Vagina (tissue), 2 donors: ENCODE measurements around the gene LGR4.

ENCODE experiments used
- POLR2A ChIP-seq, 2 donors: fragments of 450-650 bp; IDR thresholded peaks; one replicate each; pipeline ENCODE4 v1.6.1; 2017; ENCODE audit warnings: antibody characterized with exemption in 2 of 2, mild to moderate bottlenecking in 2 of 2, moderate library complexity in 2 of 2
- POLR2AphosphoS5 ChIP-seq, 2 donors: sonication (generic); formaldehyde crosslinking; IDR thresholded peaks; one replicate each; pipeline ENCODE4 v1.9.0; 2017; ENCODE audit warnings: antibody characterized with exemption in 2 of 2, mild to moderate bottlenecking in 2 of 2, low read depth in 1 of 2; ENCODE audit not compliant: insufficient read depth in 1 of 2
- TF ChIP-seq, protein P1 (sequence below), 3 experiments: fragments of 450-650 bp in 2 of 3; fragments of 200-600 bp in 1 of 3; sonication (generic) in 1 of 3; IDR thresholded peaks; one replicate each; pipeline ENCODE4 v1.5.1; 2017 to 2019; ENCODE audit warnings: antibody characterized with exemption in 3 of 3, mild to moderate bottlenecking in 2 of 3, moderate library complexity in 2 of 3

DNA sequence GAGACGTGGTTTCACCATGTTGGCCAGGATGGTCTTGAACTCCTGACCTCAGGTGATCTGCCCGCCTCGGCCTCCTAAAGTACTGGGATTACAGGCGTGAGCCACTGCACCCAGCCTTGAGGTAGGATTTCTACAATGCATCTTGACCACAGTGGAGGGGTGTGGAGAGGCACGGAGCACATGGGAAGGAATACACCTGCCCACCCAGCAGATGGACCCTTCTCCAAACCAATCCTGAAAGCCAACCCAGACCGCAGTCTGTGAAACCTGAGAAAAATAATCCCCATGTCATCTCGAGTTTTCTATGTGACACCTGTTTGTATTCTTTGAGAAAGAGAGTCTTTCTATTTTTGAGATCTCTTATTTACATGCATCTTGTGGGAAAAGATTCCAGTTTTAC lies 32.5 kb downstream of the LGR4 start:
- TF ChIP-seq POLR2A (IDR thresholded peaks at IDR 0.05) (no peak), POLR2AphosphoS5 (IDR thresholded peaks at IDR 0.05; ENCODE audit: insufficient read depth in 1 of 2, low read depth in 1 of 2) (no peak)
- TF ChIP-seq, protein P1, sequence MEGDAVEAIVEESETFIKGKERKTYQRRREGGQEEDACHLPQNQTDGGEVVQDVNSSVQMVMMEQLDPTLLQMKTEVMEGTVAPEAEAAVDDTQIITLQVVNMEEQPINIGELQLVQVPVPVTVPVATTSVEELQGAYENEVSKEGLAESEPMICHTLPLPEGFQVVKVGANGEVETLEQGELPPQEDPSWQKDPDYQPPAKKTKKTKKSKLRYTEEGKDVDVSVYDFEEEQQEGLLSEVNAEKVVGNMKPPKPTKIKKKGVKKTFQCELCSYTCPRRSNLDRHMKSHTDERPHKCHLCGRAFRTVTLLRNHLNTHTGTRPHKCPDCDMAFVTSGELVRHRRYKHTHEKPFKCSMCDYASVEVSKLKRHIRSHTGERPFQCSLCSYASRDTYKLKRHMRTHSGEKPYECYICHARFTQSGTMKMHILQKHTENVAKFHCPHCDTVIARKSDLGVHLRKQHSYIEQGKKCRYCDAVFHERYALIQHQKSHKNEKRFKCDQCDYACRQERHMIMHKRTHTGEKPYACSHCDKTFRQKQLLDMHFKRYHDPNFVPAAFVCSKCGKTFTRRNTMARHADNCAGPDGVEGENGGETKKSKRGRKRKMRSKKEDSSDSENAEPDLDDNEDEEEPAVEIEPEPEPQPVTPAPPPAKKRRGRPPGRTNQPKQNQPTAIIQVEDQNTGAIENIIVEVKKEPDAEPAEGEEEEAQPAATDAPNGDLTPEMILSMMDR (IDR thresholded peaks at IDR 0.05): no peak
